Central memory CD4-positive, alpha-beta T cell (primary cell): ENCODE data around the gene PIM1.
A peak's percentile ranks its signal among the peaks of the same experiment; 100 is the strongest.
"Not testable (repeated sequence)": the region's sequence is repeated elsewhere in the genome, so short reads cannot be mapped to it uniquely, and the experiment has no call there.

Experiments used
- DNase-seq: peaks from one replicate; pipeline ENCODE4 v3.0.0; 2022
- total RNA-seq, 3 experiments: gene quantifications; one replicate each; lab custom pipeline; 2026; lab: John Stamatoyannopoulos, UW

Gene PIM1
- total RNA-seq, result 85.7 to 581 (median 259) reads per million in 3 experiments

GRCh38 chr6:37169496-37170272 lies at the start of gene PIM1:
Gene PIM1, plus strand, starts transcription at chr6:37170152. Its CDS starts 424 bp downstream, at chr6:37170576.
- DNase-seq, result peak; percentile 94

- DNase-seq, result no peak
Observed at GRCh38 chr6:37121556-37121955, 48.4 kb upstream of the PIM1 start.

- no peak for DNase-seq
Observed at GRCh38 chr6:37122861-37123260, 47.1 kb upstream of the PIM1 start.

GRCh38 chr6:37123957-37124729 lies 45.8 kb upstream of the PIM1 start:
- DNase-seq, result no peak

GRCh38 chr6:37125774-37126492 lies 44.0 kb upstream of the PIM1 start:
- no peak for DNase-seq

- no peak for DNase-seq
Observed at GRCh38 chr6:37126493-37126958, 43.4 kb upstream of the PIM1 start.

- no peak for DNase-seq
Observed at GRCh38 chr6:37126961-37127616, 42.9 kb upstream of the PIM1 start.

GRCh38 chr6:37127961-37128862 lies 41.7 kb upstream of the PIM1 start:
- DNase-seq, result no peak

GRCh38 chr6:37128863-37129443 lies 41.0 kb upstream of the PIM1 start:
- DNase-seq, result not testable (repeated sequence)

- DNase-seq, result no peak
Observed at GRCh38 chr6:37129566-37129965, 40.4 kb upstream of the PIM1 start.

GRCh38 chr6:37130704-37131103 lies 39.2 kb upstream of the PIM1 start:
- DNase-seq, result no peak

GRCh38 chr6:37131104-37131959 lies 38.6 kb upstream of the PIM1 start:
- DNase-seq, result no peak

- no peak for DNase-seq
Observed at GRCh38 chr6:37131960-37132253, 38.0 kb upstream of the PIM1 start.

GRCh38 chr6:37134036-37134395 lies 35.9 kb upstream of the PIM1 start:
- DNase-seq, result no peak

- DNase-seq, result peak; percentile 51
Observed at GRCh38 chr6:37134396-37135191, 35.4 kb upstream of the PIM1 start.

GRCh38 chr6:37135835-37136694 lies 33.9 kb upstream of the PIM1 start:
- DNase-seq, result no peak

- no peak for DNase-seq
Observed at GRCh38 chr6:37136821-37137200, 33.1 kb upstream of the PIM1 start.
